Measurements from ENCODE around the gene CRTAP. TPM values are rescaled to one million over a fixed set of nuclear protein-coding genes. Genes with fewer than 3 reads are reported as not detected.

Gene CRTAP
- total and polyA plus RNA-seq, 2 of the 13 experiments (the other 11 are each of a cell fraction or from before 2014, with no cell fraction given), result 54.2 to 119 TPM

- TF ChIP-seq, protein P1, sequence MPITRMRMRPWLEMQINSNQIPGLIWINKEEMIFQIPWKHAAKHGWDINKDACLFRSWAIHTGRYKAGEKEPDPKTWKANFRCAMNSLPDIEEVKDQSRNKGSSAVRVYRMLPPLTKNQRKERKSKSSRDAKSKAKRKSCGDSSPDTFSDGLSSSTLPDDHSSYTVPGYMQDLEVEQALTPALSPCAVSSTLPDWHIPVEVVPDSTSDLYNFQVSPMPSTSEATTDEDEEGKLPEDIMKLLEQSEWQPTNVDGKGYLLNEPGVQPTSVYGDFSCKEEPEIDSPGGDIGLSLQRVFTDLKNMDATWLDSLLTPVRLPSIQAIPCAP (CRISPR knock-in tag; IDR thresholded peaks at IDR 0.05; ENCODE audit: low read depth), result no peak
- TF ChIP-seq GABPB1 (CRISPR knock-in tag; IDR thresholded peaks at IDR 0.05) (peak; percentile 54), RBAK (CRISPR knock-in tag; IDR thresholded peaks at IDR 0.05) (no peak; the same call in 1 of the 2 replicates), PAF1 (CRISPR knock-in tag; IDR thresholded peaks at IDR 0.05) (no peak), TCF12 (IDR thresholded peaks at IDR 0.05) (no peak), TCF12 (CRISPR knock-in tag; IDR thresholded peaks at IDR 0.05) (0 out of 2 replicates have a peak, but pooled peaks have one; percentile 9), ZNF337 (CRISPR knock-in tag; IDR thresholded peaks at IDR 0.05; ENCODE audit: borderline replicate concordance, low read depth) (0 out of 2 replicates have a peak, but pooled peaks have one; percentile 18), ZNF770 (CRISPR knock-in tag; IDR thresholded peaks at IDR 0.05) (no peak), EZH2 (conservative IDR thresholded peaks at IDR 0.05; ENCODE audit: low read depth, low read length) (no peak)
Observed at GRCh38 chr3:33096093-33096868, 17.5 kb upstream of the CRTAP start (continued).

Measured in HepG2 (cell line).